ENCODE measurements around the gene SYNJ2. TPM values are rescaled to one million over a fixed set of nuclear protein-coding genes. Genes with fewer than 3 reads are reported as not detected.

The SYNJ2 gene
- total and polyA plus RNA-seq, 2 of the 4 experiments (the other 2 are of a cell fraction): 40.8 to 45.2 TPM

DNA sequence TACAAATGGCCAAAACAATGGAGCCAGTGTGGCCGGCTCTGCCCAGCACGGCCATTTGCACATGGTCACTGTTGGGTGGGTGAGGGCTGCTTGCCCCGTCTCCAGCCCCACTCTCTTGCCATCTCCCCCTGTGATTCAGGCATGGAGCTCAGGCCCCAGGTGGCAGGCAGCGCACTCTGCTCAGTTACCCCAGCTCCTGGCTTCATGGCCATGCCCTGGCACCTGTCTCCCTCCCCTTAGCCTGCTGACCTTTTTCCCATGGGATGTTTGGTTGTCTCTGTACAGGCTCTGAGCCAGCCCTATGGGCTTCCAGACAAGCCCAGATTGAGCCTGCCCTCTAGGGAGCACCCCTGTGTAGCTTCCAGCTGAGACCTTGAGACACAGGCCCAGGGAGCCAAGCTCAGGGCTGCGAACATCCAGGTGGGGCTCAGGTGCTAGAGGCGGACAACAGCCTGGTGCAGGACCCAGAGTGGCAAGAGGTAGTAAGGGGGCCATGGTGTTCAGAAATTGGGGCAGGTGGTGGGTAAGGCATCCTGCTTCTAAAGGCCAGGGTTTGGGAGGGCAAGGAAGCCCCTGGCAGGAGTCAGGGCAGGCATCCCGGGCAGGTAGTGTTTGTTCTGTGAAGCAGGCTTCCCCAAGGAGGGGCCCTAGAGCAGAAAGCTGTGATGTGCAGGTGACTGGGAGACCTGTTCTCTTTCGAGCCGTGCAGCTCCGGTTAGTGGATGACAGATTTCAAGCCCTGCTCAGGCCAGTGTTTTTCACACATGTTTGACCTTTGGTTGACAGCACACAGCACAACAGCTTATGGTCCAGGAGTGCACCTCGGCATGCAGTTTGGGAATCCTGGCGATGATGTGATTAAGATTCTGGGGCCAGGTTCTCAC lies 17.7 kb downstream of the SYNJ2 start:
- H3K27me3 ChIP-seq (ENCODE audit: control insufficient read depth, insufficient read depth, low read length): no peaks in the 10 kb centered on the region
- H2BK5ac ChIP-seq (ENCODE audit: low read depth, low read length, poor library complexity, severe bottlenecking): no peak overlapping the region
- dilution Hi-C loops (cut with HindIII; ENCODE audit: low sequenced_read_pairs, unreplicated experiment) (no loop called here), intact Hi-C loops (cut with micrococcal nuclease) (no loop called here), in situ Hi-C loops (cut with MboI; ENCODE audit: low sequenced_read_pairs) (no loop called here)
- H4K20me1 ChIP-seq (ENCODE audit: insufficient read depth, low read length): peaks cover 74% of the 10 kb centered on the region
- H3K4me1 ChIP-seq (ENCODE audit: control insufficient read depth, insufficient read depth, low read length): peaks cover 42% of the 10 kb centered on the region
- no peak overlapping the region for H3K4ac ChIP-seq (ENCODE audit: low read depth, low read length)
- H3K79me1 ChIP-seq (ENCODE audit: low read depth in 1 of 2, low read length in 2 of 2): peaks cover 38 to 93% of the 10 kb centered on the region in 2 experiments
- H2AK5ac ChIP-seq (ENCODE audit: low read depth, low read length): no peak overlapping the region
- no peak overlapping the region for H2BK15ac ChIP-seq (ENCODE audit: low read depth, low read length)
- H3K23ac ChIP-seq (ENCODE audit: low read depth, low read length): no peak overlapping the region
- BruUV-seq (replicated peaks): no TSS peak
- no peak for ATAC-seq (ENCODE audit: low read depth)
- no peak overlapping the region for H3K56ac ChIP-seq (ENCODE audit: extremely low read depth, insufficient read depth, low read length)
- no peak overlapping the region for H2AK9ac ChIP-seq (replicated peaks; ENCODE audit: low read depth, low read length, poor library complexity)
- no peak overlapping the region for H2BK20ac ChIP-seq (ENCODE audit: low read depth, low read length)
- H3K9me3 ChIP-seq (ENCODE audit: control insufficient read depth, insufficient read depth, low read length): no peaks in the 10 kb centered on the region
- peak overlapping the region; percentile 13; the same call in 1 of the 2 replicates for H3K9ac ChIP-seq (ENCODE audit: low read depth, low read length)
- H3K36me3 ChIP-seq (ENCODE audit: control insufficient read depth, insufficient read depth, low read length): peaks cover 6% of the 10 kb centered on the region
- H3K4me3 ChIP-seq (ENCODE audit: insufficient read depth, low read depth, low read length): no peak overlapping the region
- no peak overlapping the region for H2AFZ ChIP-seq (replicated peaks; ENCODE audit: low read length, poor library complexity)
- H2BK120ac ChIP-seq (ENCODE audit: low read depth, low read length): 0 out of 2 replicates have a peak overlapping the region, but pooled peaks have one; percentile 38
- no peak for TF ChIP-seq RFX5 (IDR thresholded peaks at IDR 0.05; ENCODE audit: low read depth, low read length)
- TF ChIP-seq MXI1 (IDR thresholded peaks at IDR 0.05; ENCODE audit: borderline replicate concordance, low read depth, low read length): no peak
- no peak for TF ChIP-seq CEBPB (IDR thresholded peaks at IDR 0.05; ENCODE audit: low read depth, low read length)
- TF ChIP-seq BHLHE40 (IDR thresholded peaks at IDR 0.05; ENCODE audit: low read depth, low read length): no peak
- TF ChIP-seq USF2 (IDR thresholded peaks at IDR 0.05; ENCODE audit: low read depth, low read length): no peak
- no peak overlapping the region for H4K5ac ChIP-seq (ENCODE audit: low read depth, low read length)
- no peak for DNase-seq
- no peak overlapping the region for H3K4me2 ChIP-seq (ENCODE audit: low read depth, low read length)
- H3K14ac ChIP-seq (replicated peaks; ENCODE audit: low read depth, low read length): no peak overlapping the region
- H3K18ac ChIP-seq (ENCODE audit: low read depth, low read length): no peak overlapping the region
- WGBS, 2 experiments (ENCODE audit: extremely low coverage in 2 of 2, insufficient read length in 1 of 2): 88% methylated on average over 7 of the region's 12 CpGs; no CpG with 5 or more reads in 1 of the 2 experiments
- CTCF ChIA-PET: interaction anchor here (0.6 kb wide), 1 partner anchor 142 kb away, joined by 3 read pairs; no protein-coding TSS in a partner anchor
- no peak overlapping the region for H4K91ac ChIP-seq (ENCODE audit: insufficient read depth, low read depth, low read length)
- H3K9me1 ChIP-seq (ENCODE audit: insufficient read depth, low read length): peaks cover 53% of the 10 kb centered on the region
- no peak overlapping the region for H3K27ac ChIP-seq (ENCODE audit: insufficient read depth, low read length)
- H4K8ac ChIP-seq (ENCODE audit: low read depth in 2 of 2, low read length in 2 of 2): peak overlapping the region in 1 of 2 experiments; percentile 35; a peak in 1 of 4 replicates
- POLR2A ChIA-PET (ENCODE audit: unreplicated experiment): no interaction called here
